ENCODE data around the gene FREM2. TPM values are rescaled to one million over a fixed set of nuclear protein-coding genes. Genes with fewer than 3 reads are reported as not detected.

Gene FREM2
- total RNA-seq, 2 experiments from 2014 or later, result not detected

GRCh38 chr13:38862443-38862842 lies 175.6 kb downstream of the FREM2 start:
- no peaks in the 10 kb centered on the region for H3K4me1 ChIP-seq (ENCODE audit: insufficient read depth, low read length, poor library complexity, severe bottlenecking)
- no peak for DNase-seq (ENCODE audit: low spot score)
- H3K9me3 ChIP-seq (ENCODE audit: low read length), result no peaks in the 10 kb centered on the region
- no peak overlapping the region for H2AFZ ChIP-seq (ENCODE audit: low read length)
- H3K27ac ChIP-seq (ENCODE audit: low read depth, low read length, poor library complexity, severe bottlenecking), result no peak overlapping the region
- H3K79me2 ChIP-seq (ENCODE audit: insufficient read depth, low read depth, low read length), result no peaks in the 10 kb centered on the region
- no peaks in the 10 kb centered on the region for H3K9me2 ChIP-seq (ENCODE audit: insufficient read depth, low read length)
- no peak overlapping the region for H3K4me2 ChIP-seq (ENCODE audit: low read length)
- ChIA-PET POLR2A (no interaction called here), CTCF (ENCODE audit: unreplicated experiment) (no interaction called here)
- H4K20me1 ChIP-seq (ENCODE audit: insufficient read depth, low read length), result no peaks in the 10 kb centered on the region
- intact Hi-C loops (cut with micrococcal nuclease; ENCODE audit: unreplicated experiment), result no loop called here
- no TSS peak for BruUV-seq (replicated peaks)
- no peak overlapping the region for H3K4me3 ChIP-seq (ENCODE audit: low read depth, low read length, poor library complexity, severe bottlenecking)
- TF ChIP-seq CTCF (conservative IDR thresholded peaks at IDR 0.05; ENCODE audit: low read length), result no peak
- no peak for TF ChIP-seq EZH2phosphoT487 (IDR thresholded peaks at IDR 0.05; ENCODE audit: borderline replicate concordance, low read depth, low read length)
- no peaks in the 10 kb centered on the region for H3K36me3 ChIP-seq (ENCODE audit: insufficient read depth, low read length)

GRCh38 chr13:38863536-38863935 lies 176.7 kb downstream of the FREM2 start:
- no peak overlapping the region for H3K4me3 ChIP-seq (ENCODE audit: low read depth, low read length, poor library complexity, severe bottlenecking)
- H3K4me2 ChIP-seq (ENCODE audit: low read length), result no peak overlapping the region
- H4K20me1 ChIP-seq (ENCODE audit: insufficient read depth, low read length), result no peaks in the 10 kb centered on the region
- CTCF ChIA-PET (ENCODE audit: unreplicated experiment), result no interaction called here
- DNase-seq (ENCODE audit: low spot score), result no peak
- H3K79me2 ChIP-seq (ENCODE audit: insufficient read depth, low read depth, low read length), result no peaks in the 10 kb centered on the region
- H3K4me1 ChIP-seq (ENCODE audit: insufficient read depth, low read length, poor library complexity, severe bottlenecking), result no peaks in the 10 kb centered on the region
- H2AFZ ChIP-seq (ENCODE audit: low read length), result no peak overlapping the region
- BruUV-seq (replicated peaks), result no TSS peak
- TF ChIP-seq EZH2phosphoT487 (IDR thresholded peaks at IDR 0.05; ENCODE audit: borderline replicate concordance, low read depth, low read length), result no peak
- POLR2A ChIA-PET, result no interaction called here
- no peaks in the 10 kb centered on the region for H3K9me2 ChIP-seq (ENCODE audit: insufficient read depth, low read length)
- H3K36me3 ChIP-seq (ENCODE audit: insufficient read depth, low read length), result no peaks in the 10 kb centered on the region
- no peak overlapping the region for H3K27ac ChIP-seq (ENCODE audit: low read depth, low read length, poor library complexity, severe bottlenecking)
- intact Hi-C loops (cut with micrococcal nuclease; ENCODE audit: unreplicated experiment), result no loop called here
- H3K9me3 ChIP-seq (ENCODE audit: low read length), result no peaks in the 10 kb centered on the region

- Histone ChIP-seq H3K4me1 (ENCODE audit: insufficient read depth, low read length, poor library complexity, severe bottlenecking) (no peaks in the 10 kb centered on the region), H3K9me2 (ENCODE audit: insufficient read depth, low read length) (no peaks in the 10 kb centered on the region), H3K79me2 (ENCODE audit: insufficient read depth, low read depth, low read length) (no peaks in the 10 kb centered on the region), H3K9me3 (ENCODE audit: low read length) (no peaks in the 10 kb centered on the region), H3K4me3 (ENCODE audit: low read depth, low read length, poor library complexity, severe bottlenecking) (no peak overlapping the region), H3K27ac (ENCODE audit: low read depth, low read length, poor library complexity, severe bottlenecking) (no peak overlapping the region), H3K4me2 (ENCODE audit: low read length) (no peak overlapping the region), H3K36me3 (ENCODE audit: insufficient read depth, low read length) (no peaks in the 10 kb centered on the region), H2AFZ (ENCODE audit: low read length) (no peak overlapping the region), H4K20me1 (ENCODE audit: insufficient read depth, low read length) (no peaks in the 10 kb centered on the region)
- CTCF ChIA-PET (ENCODE audit: unreplicated experiment), result no interaction called here
- POLR2A ChIA-PET, result no interaction called here
- intact Hi-C loops (cut with micrococcal nuclease; ENCODE audit: unreplicated experiment), result no loop called here
- peak; percentile 1 for DNase-seq (ENCODE audit: low spot score)
- BruUV-seq (replicated peaks), result no TSS peak
- TF ChIP-seq EZH2phosphoT487 (IDR thresholded peaks at IDR 0.05; ENCODE audit: borderline replicate concordance, low read depth, low read length) (no peak), CTCF (conservative IDR thresholded peaks at IDR 0.05; ENCODE audit: low read length) (peak; percentile 38; the same call in 1 of the 2 replicates)
Observed at GRCh38 chr13:38866649-38867048, 179.8 kb downstream of the FREM2 start.

All from OCI-LY7 (cell line).